Adrenal gland (tissue), 5 donors: Measurements from ENCODE around the gene DNAJC1.

Experiments
- POLR2A ChIP-seq, 2 donors: fragments of 450-650 bp; IDR thresholded peaks; one replicate each; pipeline ENCODE4 v1.6.1; 2017; ENCODE audit warnings: antibody characterized with exemption in 2 of 2, mild to moderate bottlenecking in 2 of 2, moderate library complexity in 1 of 2
- TF ChIP-seq, protein P1 (sequence below), 6 experiments: fragments of 450-650 bp in 4 of 6; fragments of 200-600 bp in 2 of 6; sonication (generic) in 1 of 6; IDR thresholded peaks; 1 replicate in 5 of 6; 2 replicates in 1 of 6; pipeline versions ENCODE4 v1.5.1 to v1.8.0; 2016 to 2021; ENCODE audit warnings: antibody characterized with exemption in 6 of 6, mild to moderate bottlenecking in 2 of 6, moderate library complexity in 1 of 6
- donor health status: DM: no; HTN: no; CAD: no.

- TF ChIP-seq, protein P1, sequence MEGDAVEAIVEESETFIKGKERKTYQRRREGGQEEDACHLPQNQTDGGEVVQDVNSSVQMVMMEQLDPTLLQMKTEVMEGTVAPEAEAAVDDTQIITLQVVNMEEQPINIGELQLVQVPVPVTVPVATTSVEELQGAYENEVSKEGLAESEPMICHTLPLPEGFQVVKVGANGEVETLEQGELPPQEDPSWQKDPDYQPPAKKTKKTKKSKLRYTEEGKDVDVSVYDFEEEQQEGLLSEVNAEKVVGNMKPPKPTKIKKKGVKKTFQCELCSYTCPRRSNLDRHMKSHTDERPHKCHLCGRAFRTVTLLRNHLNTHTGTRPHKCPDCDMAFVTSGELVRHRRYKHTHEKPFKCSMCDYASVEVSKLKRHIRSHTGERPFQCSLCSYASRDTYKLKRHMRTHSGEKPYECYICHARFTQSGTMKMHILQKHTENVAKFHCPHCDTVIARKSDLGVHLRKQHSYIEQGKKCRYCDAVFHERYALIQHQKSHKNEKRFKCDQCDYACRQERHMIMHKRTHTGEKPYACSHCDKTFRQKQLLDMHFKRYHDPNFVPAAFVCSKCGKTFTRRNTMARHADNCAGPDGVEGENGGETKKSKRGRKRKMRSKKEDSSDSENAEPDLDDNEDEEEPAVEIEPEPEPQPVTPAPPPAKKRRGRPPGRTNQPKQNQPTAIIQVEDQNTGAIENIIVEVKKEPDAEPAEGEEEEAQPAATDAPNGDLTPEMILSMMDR (IDR thresholded peaks at IDR 0.05): no peak
- TF ChIP-seq POLR2A (IDR thresholded peaks at IDR 0.05): no peak
Observed at GRCh38 chr10:21758239-21758638, 245.3 kb downstream of the DNAJC1 start.
